ENCODE measurements around the gene P3H1.
A peak's percentile ranks its signal among the peaks of the same experiment; 100 is the strongest.

The P3H1 gene

GRCh38 chr1:42735477-42736105, 31.2 kb downstream of the P3H1 start:
- H3K4me3 ChIP-seq (ENCODE audit: low read depth, low read length) = no peak overlapping the region
- no peak for TF ChIP-seq ZNF121 (tag by site-specific recombination; IDR thresholded peaks at IDR 0.05)
- no peak for TF ChIP-seq ZNF513 (tag by site-specific recombination; IDR thresholded peaks at IDR 0.05)
- TF ChIP-seq ZNF23 (tag by site-specific recombination; IDR thresholded peaks at IDR 0.05; ENCODE audit: borderline replicate concordance) = no peak
- TF ChIP-seq ZNF518A (tag by site-specific recombination; conservative IDR thresholded peaks at IDR 0.05; ENCODE audit: low read depth) = no peak
- TF ChIP-seq ZNF391 (tag by site-specific recombination; IDR thresholded peaks at IDR 0.05; ENCODE audit: borderline replicate concordance, low read depth) = no peak
- no peak for TF ChIP-seq IKZF3 (tag by site-specific recombination; IDR thresholded peaks at IDR 0.05)
- 0 out of 2 replicates have a peak, but pooled peaks have one; percentile 8 for TF ChIP-seq ZFHX2 (tag by site-specific recombination; conservative IDR thresholded peaks at IDR 0.05)
- H3K36me3 ChIP-seq (ENCODE audit: control insufficient read depth in 2 of 2, insufficient read depth in 1 of 2, low read length in 2 of 2) = no peaks in the 10 kb centered on the region
- no peaks in the 10 kb centered on the region for H3K9me3 ChIP-seq (ENCODE audit: control insufficient read depth, insufficient read depth, low read depth, low read length)
- POLR2A ChIA-PET = no interaction called here
- CTCF ChIA-PET = interaction anchor here (0.6 to 1.7 kb wide), 3 partner anchors 31 to 224 kb away, joined by 3 to 4 read pairs (median 3); partner anchors contain the start of gene P3H1
- no peaks in the 10 kb centered on the region for H3K4me1 ChIP-seq (ENCODE audit: control insufficient read depth, insufficient read depth, low read length)
- no peak overlapping the region for H3K27ac ChIP-seq (ENCODE audit: extremely low read depth, low read depth, low read length)

GRCh38 chr1:42735056-42735455, 31.8 kb downstream of the P3H1 start:
- CTCF ChIA-PET = interaction anchor here (1.7 kb wide), 1 partner anchor 31 kb away, joined by 4 read pairs; the partner anchor contains the start of gene P3H1

More at GRCh38 chr1:42735056-42735455, 31.8 kb downstream of the P3H1 start:
- H3K9me3 ChIP-seq (ENCODE audit: control insufficient read depth, insufficient read depth, low read depth, low read length) = no peaks in the 10 kb centered on the region
- H3K36me3 ChIP-seq (ENCODE audit: control insufficient read depth in 2 of 2, insufficient read depth in 1 of 2, low read length in 2 of 2) = no peaks in the 10 kb centered on the region
- no peaks in the 10 kb centered on the region for H3K4me1 ChIP-seq (ENCODE audit: control insufficient read depth, insufficient read depth, low read length)
- H3K4me3 ChIP-seq (ENCODE audit: low read depth, low read length) = no peak overlapping the region
- TF ChIP-seq ZNF677 (tag by site-specific recombination; IDR thresholded peaks at IDR 0.05) (no peak), ZNF629 (tag by site-specific recombination; IDR thresholded peaks at IDR 0.05) (no peak), REST (tag by site-specific recombination; IDR thresholded peaks at IDR 0.05) (no peak), REPIN1 (tag by site-specific recombination; IDR thresholded peaks at IDR 0.05; ENCODE audit: low read depth) (no peak), ZNF701 (tag by site-specific recombination; IDR thresholded peaks at IDR 0.05) (no peak), BCL11A (tag by site-specific recombination; IDR thresholded peaks at IDR 0.05; ENCODE audit: low read depth) (no peak), SP2 (tag by site-specific recombination; IDR thresholded peaks at IDR 0.05) (no peak), ZNF600 (tag by site-specific recombination; IDR thresholded peaks at IDR 0.05) (no peak), ZNF394 (tag by site-specific recombination; IDR thresholded peaks at IDR 0.05; ENCODE audit: borderline replicate concordance) (no peak)
- POLR2A ChIA-PET = no interaction called here
- H3K27ac ChIP-seq (ENCODE audit: extremely low read depth, low read depth, low read length) = no peak overlapping the region
